T-helper 2 cell treated with Interferon-gamma antibody and Interleukin-4, amounts not matched to agents 100 ng/mL and 5 ng/mL, for 36 hours (primary cell): ENCODE results near the gene ANKRD13B. TPM values are rescaled to one million over a fixed set of nuclear protein-coding genes. Genes with fewer than 3 reads are reported as not detected.

Experiments
- intact Hi-C: fragments of 100-400 bp; cut with micrococcal nuclease; formaldehyde crosslinking; loops from one replicate; pipeline ENCODE4 v1.15.1; 2023
- total RNA-seq: library from RNA; stranded (reverse); gene quantifications from 2 replicates; pipeline ENCODE4 v1.2.3, GENCODE V29; 2022

Gene ANKRD13B
- total RNA-seq, 1 donor from 2014 or later, result 13.7 TPM

GRCh38 chr17:29568331-29569244 lies 24.3 kb upstream of the ANKRD13B start, which contains the start of gene TP53I13:
Gene TP53I13, plus strand, starts transcription at chr17:29568701. Its CDS starts 58 bp downstream, at chr17:29568759.
- intact Hi-C loops, result loop anchor here (1.0 to 10.0 kb wide), 6 partner anchors 23 to 841 kb away; partner anchors contain the start of genes NEK8, NUFIP2, TAOK1 and TLCD1

DNA sequence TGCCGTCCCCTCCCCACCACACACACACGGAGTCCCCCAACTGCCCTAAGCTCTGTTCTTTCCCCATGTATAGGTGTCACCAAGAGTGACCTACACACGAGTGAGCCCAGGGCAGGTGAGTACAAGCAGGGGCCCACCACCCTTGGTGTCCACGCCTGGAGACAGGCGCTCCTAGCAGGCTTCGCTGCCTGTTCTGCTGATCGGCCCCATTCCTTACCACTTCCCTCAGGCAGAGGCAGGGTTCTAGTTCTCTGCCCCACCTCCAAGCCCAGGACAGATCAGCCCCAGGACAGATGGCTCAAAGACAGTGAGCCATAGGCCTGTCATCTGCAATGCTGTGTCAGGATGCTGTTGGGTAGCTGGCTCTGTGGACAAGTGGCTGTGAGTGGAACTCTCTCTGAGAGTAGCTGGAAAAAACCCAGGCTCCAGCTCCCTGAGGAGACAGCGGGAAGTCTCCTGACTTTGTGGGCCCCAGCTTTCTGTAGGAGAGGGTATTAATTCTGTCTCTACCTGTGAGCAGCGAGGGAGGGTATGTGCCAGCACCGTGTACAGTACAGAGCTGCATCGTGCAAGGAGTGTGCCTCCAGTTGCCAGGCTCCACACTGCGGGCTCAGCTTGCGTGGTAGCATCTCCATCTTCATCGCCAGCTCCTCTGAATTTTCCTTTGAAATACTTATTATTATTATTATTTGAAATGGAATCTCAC lies 23.5 kb upstream of the ANKRD13B start:
- intact Hi-C loops, result loop anchor here (2.0 to 10.0 kb wide), 3 partner anchors 275 to 842 kb away; partner anchors contain the start of genes NEK8, NUFIP2 and TLCD1

DNA sequence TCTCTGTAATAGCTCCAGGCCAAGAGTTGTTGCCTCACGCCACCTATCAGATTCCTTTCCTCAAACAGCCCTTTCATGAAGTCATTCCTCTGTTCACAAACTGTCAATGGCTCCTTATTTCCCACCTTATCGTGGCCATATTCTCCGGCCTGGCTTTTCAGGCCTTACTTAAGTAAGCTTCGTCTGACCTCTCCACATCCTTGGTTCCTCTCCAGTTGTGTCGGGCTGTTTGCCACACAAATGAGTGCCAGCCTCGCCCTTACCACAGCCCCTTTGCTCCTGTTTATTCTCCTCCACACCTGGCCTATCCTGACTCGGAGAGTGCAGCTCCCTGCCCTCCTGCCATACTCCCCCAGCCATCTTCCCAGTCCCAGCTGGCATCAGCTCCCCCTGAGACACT lies 22.4 kb upstream of the ANKRD13B start:
- intact Hi-C loops, result no loop called here

GRCh38 chr17:29571486-29571882 lies 21.4 kb upstream of the ANKRD13B start:
- intact Hi-C loops, result no loop called here

- intact Hi-C loops, result no loop called here
Measured at GRCh38 chr17:29571883-29572681, 20.9 kb upstream of the ANKRD13B start.

GRCh38 chr17:29572691-29573557 lies 20.0 kb upstream of the ANKRD13B start:
- intact Hi-C loops, result no loop called here

- intact Hi-C loops, result no loop called here
Measured at GRCh38 chr17:29573558-29573869, 19.4 kb upstream of the ANKRD13B start.

- intact Hi-C loops, result no loop called here
Measured at GRCh38 chr17:29573871-29574731, 18.8 kb upstream of the ANKRD13B start.

- intact Hi-C loops, result no loop called here
Measured at GRCh38 chr17:29574732-29575510, 18.0 kb upstream of the ANKRD13B start.

- intact Hi-C loops, result no loop called here
Measured at GRCh38 chr17:29575511-29576213, 17.3 kb upstream of the ANKRD13B start.

- intact Hi-C loops, result no loop called here
Measured at GRCh38 chr17:29576214-29577000, 16.5 kb upstream of the ANKRD13B start.

DNA sequence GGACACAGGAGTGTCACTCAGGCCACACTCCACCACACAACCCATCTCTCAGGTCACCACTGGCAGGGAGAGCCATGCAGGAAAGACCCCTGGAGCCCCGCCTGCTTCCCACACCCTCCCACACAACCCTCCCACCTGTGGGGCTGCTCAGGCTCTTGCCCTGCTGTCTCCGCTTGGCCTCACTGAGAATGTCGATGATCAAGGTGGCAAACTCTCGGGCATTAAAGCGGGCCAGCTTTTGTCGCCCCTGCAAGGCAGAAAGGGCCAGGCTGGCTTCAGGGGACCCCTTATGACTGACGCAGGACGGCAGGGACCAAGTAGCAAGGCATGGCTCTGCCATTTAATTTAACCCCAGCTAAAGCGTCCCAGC lies 15.9 kb upstream of the ANKRD13B start:
- intact Hi-C loops, result no loop called here

DNA sequence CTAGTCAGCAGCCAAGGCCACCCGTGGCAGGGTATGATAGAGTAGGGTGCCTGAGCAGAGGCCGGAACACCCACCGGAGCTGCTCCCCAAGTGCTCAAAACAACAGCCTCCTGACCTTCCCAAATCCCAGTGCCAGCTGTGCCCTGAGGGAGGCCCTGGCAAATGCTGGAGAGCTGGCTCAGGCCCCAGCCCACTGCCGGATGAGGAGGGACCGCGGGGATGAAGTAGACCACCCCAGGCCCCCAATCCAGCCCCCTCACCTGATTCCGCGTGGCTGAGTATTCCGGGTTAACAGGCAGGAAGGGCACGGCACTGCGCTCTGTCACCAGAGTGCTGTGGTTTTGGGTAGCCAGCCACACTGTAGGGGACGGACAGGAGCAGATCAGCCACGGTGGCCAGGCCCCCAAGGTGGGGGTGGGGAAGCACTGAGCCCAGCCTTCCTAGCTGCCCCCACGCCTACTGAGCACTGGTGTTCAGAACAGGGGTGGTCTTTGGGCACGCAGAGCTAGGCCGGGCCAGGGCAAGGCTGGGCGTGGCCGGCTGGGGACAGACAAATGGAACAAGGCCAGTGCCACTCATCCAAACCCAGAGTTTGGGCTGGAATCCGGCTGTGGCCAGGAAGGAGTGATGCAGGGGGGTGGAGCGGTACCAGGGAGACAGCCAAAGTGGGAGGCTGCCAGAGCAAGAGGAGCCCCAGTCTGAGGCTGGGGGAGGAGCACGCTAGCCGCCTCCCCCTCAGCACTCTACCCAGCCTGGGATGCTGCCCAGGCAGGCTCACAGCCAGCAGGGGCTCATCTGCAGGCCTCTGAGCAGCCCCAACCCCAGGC lies 15.3 kb upstream of the ANKRD13B start:
- intact Hi-C loops, result no loop called here

DNA sequence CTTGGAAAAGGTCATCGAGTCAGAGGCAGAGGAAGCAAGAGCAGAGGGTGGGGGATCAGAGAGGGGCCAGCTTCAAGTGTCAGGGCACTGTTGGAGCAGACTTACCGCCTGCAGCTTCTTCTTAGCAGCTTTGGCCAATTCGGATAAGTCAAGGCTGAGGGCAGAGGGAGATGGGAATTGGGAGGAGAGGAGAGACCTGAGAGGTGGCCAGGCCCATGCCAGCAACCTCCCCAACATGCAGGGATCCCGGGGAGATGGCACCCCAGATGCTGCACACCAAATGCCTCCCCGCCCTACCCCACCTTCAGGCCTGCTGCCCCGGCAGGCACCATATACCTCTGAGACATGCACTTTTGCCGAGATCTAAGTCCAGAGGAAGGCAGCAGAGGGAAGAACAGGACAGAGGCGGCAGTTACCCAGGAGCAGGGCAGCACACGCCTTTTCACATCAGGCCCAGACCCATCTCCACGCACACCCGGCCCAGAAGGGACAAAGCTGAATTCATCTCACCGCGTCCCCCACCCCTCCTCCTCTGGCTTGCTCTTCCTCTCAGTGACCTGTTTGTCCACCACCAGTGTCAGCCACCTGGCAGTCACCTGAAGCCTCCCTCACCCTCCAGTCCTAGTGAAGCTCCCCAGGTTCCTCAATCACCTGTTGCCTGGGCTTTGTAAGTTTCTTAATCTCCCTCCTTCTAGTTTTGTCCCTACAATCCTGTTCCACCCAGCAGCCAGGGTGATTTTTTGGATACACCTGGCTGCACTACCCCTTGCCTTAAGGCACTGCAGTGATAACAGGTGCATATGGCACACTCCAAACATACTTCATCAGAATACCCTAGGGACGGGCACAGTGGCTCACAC lies 14.1 kb upstream of the ANKRD13B start:
- intact Hi-C loops, result no loop called here
